K562 (cell line): ENCODE measurements around the gene RHD. TPM values are rescaled to one million over a fixed set of nuclear protein-coding genes. Genes with fewer than 3 reads are reported as not detected.
"Not testable (repeated sequence)": the region's sequence is repeated elsewhere in the genome, so short reads cannot be mapped to it uniquely, and the experiment has no call there.

ENCODE experiments used
- ATAC-seq: fragments of 200-7000 bp; cut with Tn5 transposase; 3 replicates; pipeline ENCODE4 v1.9.1; 2020; ENCODE audit warnings: moderate library complexity
- BruUV-seq: library from RNA; stranded (reverse); fragments of 400-500 nt; replicated peaks from 2 replicates; lab custom pipeline; 2021; lab: Mats Ljungman, UMichigan
- CTCF ChIA-PET: fragments of 300-600 bp; formaldehyde crosslinking; extraction: SDS; loops from one replicate; lab custom pipeline; 2021; ENCODE audit warnings: low intra/inter-chr PET ratio; lab: Yijun Ruan, JAX
- POLR2A ChIA-PET: fragments of 300-600, 350-650 bp; sonication (Branson Sonifier 250); formaldehyde crosslinking; extraction: SDS; loops from one replicate; lab custom pipeline; 2021; ENCODE audit warnings: antibody characterized with exemption, inconsistent platforms; lab: Yijun Ruan, JAX
- DNase-seq, 4 experiments: peaks; one replicate each; pipeline versions ENCODE4 v3.0.0 to v3.0.0-alpha.2; 2011 to 2018; ENCODE audit warnings: low spot score in 3 of 4, mixed read lengths in 3 of 4; ENCODE audit errors: extremely low read depth in 1 of 4
- FAIRE-seq: peaks from 2 replicates; lab custom pipeline; 2011; peaks lifted over from hg19 to GRCh38; lab: Jason Lieb, UNC
- H2AFZ ChIP-seq: 2 replicates; pipeline ENCODE4 v1.6.0; 2011; ENCODE audit warnings: low read depth, low read length, control low read depth, inconsistent platforms
- H3K27ac ChIP-seq: fragments of 200-600 bp; 3 replicates; pipeline ENCODE4 v1.8.0; 2011; ENCODE audit warnings: low read depth, mild to moderate bottlenecking, control low read depth, inconsistent platforms, low read length, moderate library complexity, mixed read lengths; ENCODE audit errors: extremely low read depth
- H3K27me3 ChIP-seq, 2 experiments: fragments of 300-600 bp in 1 of 2; 2 replicates in 1 of 2; 3 replicates in 1 of 2; pipeline versions ENCODE4 v1.6.0 to v1.8.0; 2011; ENCODE audit warnings: inconsistent platforms in 2 of 2, low read length in 2 of 2, mild to moderate bottlenecking in 1 of 2, mixed read lengths in 1 of 2, moderate library complexity in 1 of 2; ENCODE audit not compliant: control insufficient read depth in 2 of 2, insufficient read depth in 2 of 2
- H3K36me3 ChIP-seq: fragments of 300-600 bp; 3 replicates; pipeline ENCODE4 v1.8.0; 2011; ENCODE audit warnings: mild to moderate bottlenecking, low read length, inconsistent platforms; ENCODE audit not compliant: control insufficient read depth, insufficient read depth
- H3K4me1 ChIP-seq, 2 experiments: fragments of 200-600 bp in 1 of 2; replicated peaks in 1 of 2; 2 replicates in 1 of 2; 3 replicates in 1 of 2; pipeline versions ENCODE4 v1.5.1 to v1.8.0; 2011; ENCODE audit warnings: inconsistent platforms in 2 of 2, low read length in 2 of 2, mild to moderate bottlenecking in 1 of 2, mixed read lengths in 1 of 2, moderate library complexity in 1 of 2; ENCODE audit not compliant: control insufficient read depth in 2 of 2, insufficient read depth in 2 of 2
- H3K4me2 ChIP-seq: 2 replicates; pipeline ENCODE4 v1.6.1; 2011; ENCODE audit warnings: low read length, control low read depth, inconsistent platforms, mixed read lengths; ENCODE audit not compliant: insufficient read depth
- H3K4me3 ChIP-seq: fragments of 200-600 bp; sonication (generic), shearing (Covaris generic); 2 replicates; pipeline ENCODE4 v1.5.1; 2016; ENCODE audit warnings: control low read depth, inconsistent platforms
- H3K79me2 ChIP-seq: fragments of 200-600 bp; 3 replicates; pipeline ENCODE4 v1.8.0; 2011; ENCODE audit warnings: low read length, inconsistent platforms; ENCODE audit not compliant: control insufficient read depth, insufficient read depth
- H3K9ac ChIP-seq, 2 experiments: 2 replicates each; pipeline versions ENCODE4 v1.6.0 to v1.6.1; 2011; ENCODE audit warnings: low read depth in 2 of 2, low read length in 2 of 2, control low read depth in 1 of 2, inconsistent platforms in 1 of 2, mild to moderate bottlenecking in 1 of 2, mixed read lengths in 1 of 2; ENCODE audit not compliant: insufficient read depth in 1 of 2
- H3K9me1 ChIP-seq: one replicate; pipeline ENCODE4 v1.6.0; 2011; ENCODE audit warnings: inconsistent platforms, mild to moderate bottlenecking, low read length, moderate library complexity; ENCODE audit not compliant: control insufficient read depth, insufficient read depth
- H3K9me3 ChIP-seq: replicated peaks from 2 replicates; pipeline ENCODE4 v1.5.1; 2011; ENCODE audit warnings: low read depth, low read length, inconsistent platforms; ENCODE audit not compliant: control insufficient read depth, insufficient read depth
- H4K20me1 ChIP-seq: replicated peaks from 2 replicates; pipeline ENCODE4 v1.6.1; 2011; ENCODE audit warnings: low read length, inconsistent platforms, mixed read lengths; ENCODE audit not compliant: control insufficient read depth, insufficient read depth
- BCOR ChIP-seq: fragments of 450-650 bp; IDR thresholded peaks from 2 replicates; pipeline ENCODE4 v1.6.1; 2016
- MGA ChIP-seq: fragments of 450-650 bp; IDR thresholded peaks from 2 replicates; pipeline ENCODE4 v1.6.1; 2016; ENCODE audit warnings: mild to moderate bottlenecking, moderate library complexity
- PHF8 ChIP-seq: fragments of 200-600 bp; sonication (generic); IDR thresholded peaks from 2 replicates; pipeline ENCODE4 v1.6.1; 2012; ENCODE audit warnings: mixed run types, mild to moderate bottlenecking, inconsistent platforms, low read length, moderate library complexity, borderline replicate concordance
- ZKSCAN1 ChIP-seq: fragments of 150-350 bp; IDR thresholded peaks from 2 replicates; pipeline ENCODE4 v1.6.1; 2016; ENCODE audit warnings: low read depth, low read length
- WGBS: fragments of 100-300 bp; shearing (Covaris generic); methylation state at CpG from one replicate; pipeline ENCODE4 v1.1.6; 2016; ENCODE audit warnings: low coverage, mixed read lengths; ENCODE audit not compliant: insufficient coverage; ENCODE audit errors: missing lambda C conversion rate; 5-methylcytosine and 5-hydroxymethylcytosine counted together
- in situ Hi-C: fragments of 300-500 bp; cut with MboI; formaldehyde crosslinking; loops from 4 replicates; pipeline ENCODE4 v1.15.0; 2018; ENCODE audit warnings: inconsistent platforms, mixed read lengths
- intact Hi-C: fragments of 100-400 bp; cut with micrococcal nuclease; formaldehyde crosslinking; loops from 2 replicates; pipeline ENCODE4 v1.14.2; 2022
- polyA plus RNA-seq, 8 experiments: library from polyadenylated mRNA; depleted of rRNA in 4 of 8; stranded (reverse) in 5 of 8; unstranded in 3 of 8; fragments of >200 nt; fragmentation: Nextera tagmentation in 2 of 8; fragmentation: Illumina TruSeq in 1 of 8; extraction: Ambion mirVana in 2 of 8; extraction: Trizol in 1 of 8; gene quantifications; 2 replicates each; pipeline versions ENCODE4 v1.2.1 to v1.2.3, GENCODE V29; 2011 to 2014; ENCODE audit warnings: inconsistent platforms in 1 of 8, missing spikeins in 1 of 8
- total RNA-seq, 7 experiments: library from RNA; depleted of rRNA in 6 of 7; stranded (reverse); fragments of >200 nt in 6 of 7; fragmentation: Illumina TruSeq in 2 of 7; extraction: Trizol in 2 of 7; gene quantifications; 2 replicates each; pipeline versions ENCODE4 v1.2.1 to v1.2.3, GENCODE V29; 2011 to 2021; ENCODE audit warnings: low replicate concordance in 1 of 7
- TF ChIP-seq, protein P1 (sequence below): fragments of 450-650 bp; IDR thresholded peaks from 2 replicates; pipeline ENCODE4 v1.6.1; 2017; ENCODE audit warnings: antibody characterized with exemption, mild to moderate bottlenecking

RHD gene
- total and polyA plus RNA-seq, 9 of the 15 experiments (the other 6 are each of a cell fraction or from before 2014, with no cell fraction given): 8.8 to 32.4 (median 15.0) TPM

GRCh38 chr1:25268143-25268760 is 4.1 kb upstream of the RHD start:
- 0 out of 2 replicates have a peak, but pooled peaks have one; percentile 27 for TF ChIP-seq ZKSCAN1
- TF ChIP-seq, protein P1, sequence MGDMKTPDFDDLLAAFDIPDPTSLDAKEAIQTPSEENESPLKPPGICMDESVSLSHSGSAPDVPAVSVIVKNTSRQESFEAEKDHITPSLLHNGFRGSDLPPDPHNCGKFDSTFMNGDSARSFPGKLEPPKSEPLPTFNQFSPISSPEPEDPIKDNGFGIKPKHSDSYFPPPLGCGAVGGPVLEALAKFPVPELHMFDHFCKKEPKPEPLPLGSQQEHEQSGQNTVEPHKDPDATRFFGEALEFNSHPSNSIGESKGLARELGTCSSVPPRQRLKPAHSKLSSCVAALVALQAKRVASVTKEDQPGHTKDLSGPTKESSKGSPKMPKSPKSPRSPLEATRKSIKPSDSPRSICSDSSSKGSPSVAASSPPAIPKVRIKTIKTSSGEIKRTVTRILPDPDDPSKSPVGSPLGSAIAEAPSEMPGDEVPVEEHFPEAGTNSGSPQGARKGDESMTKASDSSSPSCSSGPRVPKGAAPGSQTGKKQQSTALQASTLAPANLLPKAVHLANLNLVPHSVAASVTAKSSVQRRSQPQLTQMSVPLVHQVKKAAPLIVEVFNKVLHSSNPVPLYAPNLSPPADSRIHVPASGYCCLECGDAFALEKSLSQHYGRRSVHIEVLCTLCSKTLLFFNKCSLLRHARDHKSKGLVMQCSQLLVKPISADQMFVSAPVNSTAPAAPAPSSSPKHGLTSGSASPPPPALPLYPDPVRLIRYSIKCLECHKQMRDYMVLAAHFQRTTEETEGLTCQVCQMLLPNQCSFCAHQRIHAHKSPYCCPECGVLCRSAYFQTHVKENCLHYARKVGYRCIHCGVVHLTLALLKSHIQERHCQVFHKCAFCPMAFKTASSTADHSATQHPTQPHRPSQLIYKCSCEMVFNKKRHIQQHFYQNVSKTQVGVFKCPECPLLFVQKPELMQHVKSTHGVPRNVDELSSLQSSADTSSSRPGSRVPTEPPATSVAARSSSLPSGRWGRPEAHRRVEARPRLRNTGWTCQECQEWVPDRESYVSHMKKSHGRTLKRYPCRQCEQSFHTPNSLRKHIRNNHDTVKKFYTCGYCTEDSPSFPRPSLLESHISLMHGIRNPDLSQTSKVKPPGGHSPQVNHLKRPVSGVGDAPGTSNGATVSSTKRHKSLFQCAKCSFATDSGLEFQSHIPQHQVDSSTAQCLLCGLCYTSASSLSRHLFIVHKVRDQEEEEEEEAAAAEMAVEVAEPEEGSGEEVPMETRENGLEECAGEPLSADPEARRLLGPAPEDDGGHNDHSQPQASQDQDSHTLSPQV: peak; percentile 46; the same call in 1 of the 2 replicates
- TF ChIP-seq PHF8: 0 out of 2 replicates have a peak, but pooled peaks have one; percentile 26
- TF ChIP-seq BCOR: 0 out of 2 replicates have a peak, but pooled peaks have one; percentile 8
- TF ChIP-seq MGA: 0 out of 2 replicates have a peak, but pooled peaks have one; percentile 19
- in situ Hi-C loops, FAIRE-seq, H4K20me1 ChIP-seq, ATAC-seq, H3K27me3 ChIP-seq, H3K36me3 ChIP-seq, H3K4me1 ChIP-seq, BruUV-seq, H3K9me1 ChIP-seq, DNase-seq, intact Hi-C loops, CTCF ChIA-PET, H3K9me3 ChIP-seq: not testable (repeated sequence)
- Histone ChIP-seq H3K27ac (peak overlapping the region; percentile 80), H3K9ac (peak overlapping the region in 1 of 2 experiments; percentile 53; a peak in 1 of 4 replicates), H2AFZ (peak overlapping the region; percentile 80), H3K4me2 (peak overlapping the region; percentile 68), H3K4me3 (peak overlapping the region; percentile 41; the same call in 1 of the 2 replicates), H3K79me2 (peaks cover 13% of the 10 kb centered on the region)
- POLR2A ChIA-PET: interaction anchor here (0.6 kb wide), 2 partner anchors 21 to 162 kb away, joined by 3 to 5 read pairs; partner anchors contain the start of genes MACO1 and RSRP1
- WGBS: 54% methylated on average over 11 of the region's 14 CpGs
